Measurements from ENCODE around the gene PDIK1L.
"Not testable (repeated sequence)": the region's sequence is repeated elsewhere in the genome, so short reads cannot be mapped to it uniquely, and the experiment has no call there.

PDIK1L gene

GRCh38 chr1:26089125-26089524 lies 22.5 kb upstream of the PDIK1L start:
- in situ Hi-C loops (cut with MboI; ENCODE audit: low sequenced_read_pairs), result no loop called here

- in situ Hi-C loops (cut with MboI; ENCODE audit: low sequenced_read_pairs), result no loop called here
These were observed 20.7 kb upstream of the PDIK1L start for GRCh38 chr1:26090893-26091292.

- in situ Hi-C loops (cut with MboI; ENCODE audit: low sequenced_read_pairs), result no loop called here
These were observed 19.2 kb upstream of the PDIK1L start for GRCh38 chr1:26092422-26092821.

GRCh38 chr1:26093569-26093968 lies 18.1 kb upstream of the PDIK1L start:
- in situ Hi-C loops (cut with MboI; ENCODE audit: low sequenced_read_pairs), result not testable (repeated sequence)

- in situ Hi-C loops (cut with MboI; ENCODE audit: low sequenced_read_pairs), result no loop called here
These were observed 17.5 kb upstream of the PDIK1L start for GRCh38 chr1:26094076-26094669.

- in situ Hi-C loops (cut with MboI; ENCODE audit: low sequenced_read_pairs), result no loop called here
These were observed 16.8 kb upstream of the PDIK1L start for GRCh38 chr1:26094677-26095383.

GRCh38 chr1:26096471-26096870 lies 15.2 kb upstream of the PDIK1L start:
- in situ Hi-C loops (cut with MboI; ENCODE audit: low sequenced_read_pairs), result no loop called here

GRCh38 chr1:26097696-26098095 lies 13.9 kb upstream of the PDIK1L start:
- in situ Hi-C loops (cut with MboI; ENCODE audit: low sequenced_read_pairs), result no loop called here

- in situ Hi-C loops (cut with MboI; ENCODE audit: low sequenced_read_pairs), result no loop called here
These were observed 13.0 kb upstream of the PDIK1L start for GRCh38 chr1:26098602-26099001.

GRCh38 chr1:26099780-26100179 lies 11.8 kb upstream of the PDIK1L start:
- in situ Hi-C loops (cut with MboI; ENCODE audit: low sequenced_read_pairs), result no loop called here

GRCh38 chr1:26100204-26100603 lies 11.4 kb upstream of the PDIK1L start:
- in situ Hi-C loops (cut with MboI; ENCODE audit: low sequenced_read_pairs), result not testable (repeated sequence)

- in situ Hi-C loops (cut with MboI; ENCODE audit: low sequenced_read_pairs), result no loop called here
These were observed 9.5 kb upstream of the PDIK1L start for GRCh38 chr1:26102119-26102518.

GRCh38 chr1:26102526-26102925 lies 9.1 kb upstream of the PDIK1L start:
- in situ Hi-C loops (cut with MboI; ENCODE audit: low sequenced_read_pairs), result no loop called here

GRCh38 chr1:26105226-26105548 lies 6.4 kb upstream of the PDIK1L start:
- in situ Hi-C loops (cut with MboI; ENCODE audit: low sequenced_read_pairs), result loop anchor here (5.0 kb wide), 1 partner anchor 42 kb away; no protein-coding TSS in a partner anchor

GRCh38 chr1:26109229-26110164 lies 2.1 kb upstream of the PDIK1L start:
- in situ Hi-C loops (cut with MboI; ENCODE audit: low sequenced_read_pairs), result loop anchor here (5.0 kb wide), 1 partner anchor 38 kb away; no protein-coding TSS in a partner anchor

- in situ Hi-C loops (cut with MboI; ENCODE audit: low sequenced_read_pairs), result no loop called here
These were observed 694 bp upstream of the PDIK1L start for GRCh38 chr1:26110731-26111529.

GRCh38 chr1:26112407-26112775 lies 767 bp downstream of the PDIK1L start:
- in situ Hi-C loops (cut with MboI; ENCODE audit: low sequenced_read_pairs), result no loop called here

- in situ Hi-C loops (cut with MboI; ENCODE audit: low sequenced_read_pairs), result no loop called here
These were observed 2.7 kb downstream of the PDIK1L start for GRCh38 chr1:26114165-26114927.

- in situ Hi-C loops (cut with MboI; ENCODE audit: low sequenced_read_pairs), result no loop called here
These were observed 8.4 kb downstream of the PDIK1L start for GRCh38 chr1:26119892-26120608.

All from HL-60/S4 (cell line).